NCI-H1092 treated with DMSO at 0.1 percent for 48 hours (cell line): ENCODE results near the gene MAPRE3.
A peak's percentile ranks its signal among the peaks of the same experiment; 100 is the strongest.
"Not testable (repeated sequence)": the region's sequence is repeated elsewhere in the genome, so short reads cannot be mapped to it uniquely, and the experiment has no call there.

ENCODE experiments used
- DNase-seq: peaks from one replicate; lab custom pipeline; 2025; lab: John Stamatoyannopoulos, UW

MAPRE3 gene

GRCh38 chr2:26970244-26970927 is at the start of gene MAPRE3:
MAPRE3 (plus strand) TSS chr2:26970637; CDS start chr2:27022219, 51,582 bp downstream.
- peak; percentile 88 for DNase-seq

GRCh38 chr2:26921323-26921722 is 49.1 kb upstream of the MAPRE3 start:
- DNase-seq: no peak

- peak; percentile 55 for DNase-seq
Observed at GRCh38 chr2:26922405-26923188, 47.8 kb upstream of the MAPRE3 start.

GRCh38 chr2:26923189-26923466 is 47.3 kb upstream of the MAPRE3 start:
- not testable (repeated sequence) for DNase-seq

- no peak for DNase-seq
Observed at GRCh38 chr2:26924731-26925099, 45.7 kb upstream of the MAPRE3 start.

- DNase-seq: no peak
Observed at GRCh38 chr2:26925100-26925791, 45.2 kb upstream of the MAPRE3 start.

- no peak for DNase-seq
Observed at GRCh38 chr2:26927221-26927620, 43.2 kb upstream of the MAPRE3 start.

GRCh38 chr2:26932974-26933373 is 37.5 kb upstream of the MAPRE3 start:
- no peak for DNase-seq

GRCh38 chr2:26933431-26934334 is 36.8 kb upstream of the MAPRE3 start:
- DNase-seq: no peak

- no peak for DNase-seq
Observed at GRCh38 chr2:26934335-26934724, 36.1 kb upstream of the MAPRE3 start.

GRCh38 chr2:26934985-26935384 is 35.5 kb upstream of the MAPRE3 start:
- DNase-seq: no peak

- DNase-seq: no peak
Observed at GRCh38 chr2:26936855-26937254, 33.6 kb upstream of the MAPRE3 start.

- no peak for DNase-seq
Observed at GRCh38 chr2:26938399-26939118, 31.9 kb upstream of the MAPRE3 start.

- DNase-seq: no peak
Observed at GRCh38 chr2:26940001-26940400, 30.4 kb upstream of the MAPRE3 start.

- no peak for DNase-seq
Observed at GRCh38 chr2:26941486-26941885, 29.0 kb upstream of the MAPRE3 start.

- DNase-seq: peak; percentile 7
Observed at GRCh38 chr2:26942543-26943295, 27.7 kb upstream of the MAPRE3 start.

- DNase-seq: no peak
Observed at GRCh38 chr2:26945991-26946750, 24.3 kb upstream of the MAPRE3 start.

- DNase-seq: no peak
Observed at GRCh38 chr2:26946841-26947784, 23.3 kb upstream of the MAPRE3 start.

- no peak for DNase-seq
Observed at GRCh38 chr2:26948800-26949199, 21.6 kb upstream of the MAPRE3 start.
